Motor neuron (in vitro differentiated cells): ENCODE measurements around the gene GART. TPM values are rescaled to one million over a fixed set of nuclear protein-coding genes. Genes with fewer than 3 reads are reported as not detected.
"Not testable (repeated sequence)": the region's sequence is repeated elsewhere in the genome, so short reads cannot be mapped to it uniquely, and the experiment has no call there.

Source experiments
- ATAC-seq, 8 experiments: fragments of 200-7000 bp; cut with Tn5 transposase; replicated peaks in 6 of 8; 2 replicates each; pipeline ENCODE4 v1.8.0; 2021; ENCODE audit warnings: mild to moderate bottlenecking in 8 of 8, moderate library complexity in 8 of 8
- H3K27ac ChIP-seq, 2 donors: fragments of 250-450 bp; sonication (Bioruptor Pico); 2 replicates each; pipeline ENCODE4 v1.9.0; 2021; ENCODE audit warnings: antibody characterized with exemption in 2 of 2, mild to moderate bottlenecking in 2 of 2, moderate library complexity in 1 of 2
- H3K4me1 ChIP-seq, 2 donors: fragments of 250-450 bp; sonication (Bioruptor Pico); replicated peaks in 1 of 2; 2 replicates each; pipeline ENCODE4 v1.6.1; 2021; ENCODE audit warnings: antibody characterized with exemption in 2 of 2, mild to moderate bottlenecking in 2 of 2, moderate library complexity in 1 of 2
- H3K4me3 ChIP-seq, 5 donors: fragments of 250-450 bp; sonication (Bioruptor Pico); 2 replicates each; pipeline ENCODE4 v1.9.0; 2021; ENCODE audit warnings: antibody characterized with exemption in 5 of 5, mild to moderate bottlenecking in 5 of 5, moderate library complexity in 4 of 5
- WGBS, 10 experiments: fragments of 450-650 bp; shearing (Covaris generic); methylation state at CpG; one replicate each; pipeline ENCODE4 v1.0.0; 2022; 5-methylcytosine and 5-hydroxymethylcytosine counted together
- in situ Hi-C, 9 experiments: fragments of 400-800 bp; cut with MboI; loops; one replicate each; pipeline ENCODE4 v1.15.0; 2021; ENCODE audit warnings: low sequenced_read_pairs in 9 of 9, low pct_unique_long_range_greater_than_20kb in 2 of 9; ENCODE audit not compliant: unreplicated experiment in 9 of 9
- total RNA-seq, 8 experiments: library from RNA; unstranded; fragments of 300-600 nt; gene quantifications; 2 replicates each; pipeline versions ENCODE4 v1.2.3 to v1.2.4, GENCODE V29; 2022

GART gene
- 100 to 1,000 TPM in 3 of 8 experiments, 10 to 100 TPM in 5; 61.0 to 202 (median 83.0) TPM for total RNA-seq

GRCh38 chr21:33541756-33542639 is at the start of gene GART:
Gene GART, minus strand, starts transcription at chr21:33542117. Its CDS starts 2,802 bp downstream, at chr21:33539315.
- Histone ChIP-seq H3K4me3 (peak within 1 kb of the TSS; percentile 59 to 94 (median 75)), H3K27ac (peak within 1 kb of the TSS; percentile 99 to 100), H3K4me1 (peaks cover 5 to 12% of the 10 kb centered on the region in 2 donors)
- ATAC-seq, result peak; percentile 58 to 76 (median 74)
- in situ Hi-C loops, result no loop called here
- WGBS, 10 experiments, result 0 to 3% (median 0%) methylated on average over 2 to 29 of the region's 56 CpGs; no CpG with 5 or more reads in 3 of the 10 experiments

GRCh38 chr21:33588485-33589335 is 46.8 kb upstream of the GART start, which contains the start of gene DONSON:
Gene DONSON, minus strand, starts transcription at chr21:33588684. Its CDS starts 43 bp downstream, at chr21:33588641.
- in situ Hi-C loops, result no loop called here
- WGBS, 10 experiments, result 0 to 15% (median 5%) methylated on average over 1 to 26 of the region's 78 CpGs; no CpG with 5 or more reads in 2 of the 10 experiments

GRCh38 chr21:33587792-33588484 is 46.0 kb upstream of the GART start:
- 0 to 10% (median 0%) methylated on average over 2 to 17 of the region's 57 CpGs; no CpG with 5 or more reads in 2 of the 10 experiments for WGBS, 10 experiments

More at GRCh38 chr21:33588485-33589335, 46.8 kb upstream of the GART start, which contains the start of gene DONSON:
- peak; percentile 85 to 93 (median 91) for ATAC-seq
- H3K27ac ChIP-seq, result peak within 1 kb of the TSS; percentile 62 to 91
- peaks cover 6 to 11% of the 10 kb centered on the region in 2 donors for H3K4me1 ChIP-seq
- H3K4me3 ChIP-seq, result peak within 1 kb of the TSS; percentile 62 to 100 (median 63)

GRCh38 chr21:33586927-33587326 is 45.0 kb upstream of the GART start:
- 40 to 95% (median 45%) methylated on average over 2 to 5 of the region's 6 CpGs; no CpG with 5 or more reads in 4 of the 10 experiments for WGBS, 10 experiments

More at GRCh38 chr21:33587792-33588484, 46.0 kb upstream of the GART start:
- in situ Hi-C loops, result no loop called here
- H3K4me3 ChIP-seq, result peak overlapping the region; percentile 62 to 100 (median 63)
- ATAC-seq, result peak in 6 of 8 experiments; percentile 32 to 49 (median 43)
- peaks cover 6 to 11% of the 10 kb centered on the region in 2 donors for H3K4me1 ChIP-seq
- peak overlapping the region; percentile 62 to 91 for H3K27ac ChIP-seq

GRCh38 chr21:33584455-33584854 is 42.5 kb upstream of the GART start:
- Histone ChIP-seq H3K4me3 (no peak overlapping the region), H3K4me1 (peaks cover 6 to 9% of the 10 kb centered on the region in 2 donors), H3K27ac (no peak overlapping the region)
- 83 to 100% (median 96%) methylated on average over 1 to 3 of the region's 3 CpGs for WGBS, 10 experiments
- in situ Hi-C loops, result no loop called here
- no peak for ATAC-seq

More at GRCh38 chr21:33586927-33587326, 45.0 kb upstream of the GART start:
- Histone ChIP-seq H3K27ac (no peak overlapping the region), H3K4me1 (peaks cover 6 to 11% of the 10 kb centered on the region in 2 donors), H3K4me3 (peak overlapping the region in 1 of 5 donors; percentile 62)
- in situ Hi-C loops, result no loop called here
- ATAC-seq, result no peak

GRCh38 chr21:33578959-33579542 is 37.1 kb upstream of the GART start:
- Histone ChIP-seq H3K4me3 (no peak overlapping the region), H3K27ac (no peak overlapping the region), H3K4me1 (no peaks in the 10 kb centered on the region)
- ATAC-seq, result peak in 2 of 8 experiments; percentile 40 to 43
- in situ Hi-C loops, result no loop called here
- 50 to 100% (median 80%) methylated on average over 1 to 6 of the region's 7 CpGs; no CpG with 5 or more reads in 1 of the 10 experiments for WGBS, 10 experiments

- in situ Hi-C loops, result no loop called here
- no peaks in the 10 kb centered on the region for H3K4me1 ChIP-seq
- H3K27ac ChIP-seq, result no peak overlapping the region
- H3K4me3 ChIP-seq, result no peak overlapping the region
- ATAC-seq, result peak in 1 of 8 experiments; percentile 40
- WGBS, 10 experiments, result 49 to 100% (median 97%) methylated on average over 2 of the region's 2 CpGs; no CpG with 5 or more reads in 3 of the 10 experiments
Measured at GRCh38 chr21:33578214-33578613, 36.3 kb upstream of the GART start.

GRCh38 chr21:33576741-33577141 is 34.8 kb upstream of the GART start:
- ATAC-seq, result peak in 2 of 8 experiments; percentile 22 to 45
- H3K27ac ChIP-seq, H3K4me1 ChIP-seq, H3K4me3 ChIP-seq, in situ Hi-C loops: not testable (repeated sequence)
- 40 to 100% (median 100%) methylated on average over 1 of the region's 2 CpGs; no CpG with 5 or more reads in 6 of the 10 experiments for WGBS, 10 experiments

GRCh38 chr21:33572350-33572749 is 30.4 kb upstream of the GART start:
- 86 to 100% (median 94%) methylated on average over 1 to 3 of the region's 3 CpGs for WGBS, 10 experiments
- H3K27ac ChIP-seq, result no peak overlapping the region
- H3K4me1 ChIP-seq, result no peaks in the 10 kb centered on the region
- no peak overlapping the region for H3K4me3 ChIP-seq
- no peak for ATAC-seq
- in situ Hi-C loops, result no loop called here

GRCh38 chr21:33569991-33570390 is 28.1 kb upstream of the GART start:
- 74 to 100% (median 100%) methylated on average over 1 to 4 of the region's 5 CpGs; no CpG with 5 or more reads in 2 of the 10 experiments for WGBS, 10 experiments
- H3K4me3 ChIP-seq, result no peak overlapping the region
- in situ Hi-C loops, result no loop called here
- ATAC-seq, result no peak
- no peaks in the 10 kb centered on the region for H3K4me1 ChIP-seq
- H3K27ac ChIP-seq, result no peak overlapping the region

GRCh38 chr21:33568448-33568847 is 26.5 kb upstream of the GART start:
- H3K27ac ChIP-seq, result no peak overlapping the region
- ATAC-seq, result peak in 2 of 8 experiments; percentile 69 to 76
- in situ Hi-C loops, result no loop called here
- 83 to 100% (median 90%) methylated on average over 1 to 2 of the region's 2 CpGs; no CpG with 5 or more reads in 4 of the 10 experiments for WGBS, 10 experiments
- no peak overlapping the region for H3K4me3 ChIP-seq
- no peaks in the 10 kb centered on the region for H3K4me1 ChIP-seq

GRCh38 chr21:33567914-33568313 is 26.0 kb upstream of the GART start:
- Histone ChIP-seq H3K27ac (no peak overlapping the region), H3K4me3 (no peak overlapping the region), H3K4me1 (no peaks in the 10 kb centered on the region)
- WGBS, 10 experiments, result 80 to 92% (median 87%) methylated on average over 1 to 6 of the region's 6 CpGs; no CpG with 5 or more reads in 6 of the 10 experiments
- peak in 1 of 8 experiments; percentile 27 for ATAC-seq
- in situ Hi-C loops, result no loop called here
